Measurements from ENCODE around the gene CARTPT.

DNA sequence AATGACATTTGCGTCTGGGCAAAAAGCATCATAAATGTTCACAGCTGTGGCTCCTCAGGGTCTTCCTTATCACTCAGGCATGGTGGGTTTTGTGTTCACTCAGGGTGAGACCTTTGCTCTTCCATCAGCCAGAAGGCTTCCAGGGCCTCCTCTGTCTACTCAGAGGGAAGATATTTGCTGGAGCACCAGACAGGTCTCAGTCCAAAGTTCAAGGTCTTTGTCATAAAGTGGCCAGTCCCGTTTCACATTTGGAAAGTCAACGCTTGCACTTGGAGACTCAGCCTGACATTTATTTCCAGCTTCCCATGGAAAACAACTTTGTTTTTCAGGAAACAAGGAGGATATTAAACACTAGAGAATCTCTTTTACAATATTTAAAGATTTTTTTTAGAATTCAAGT lies 12.2 kb upstream of the CARTPT start:
- no peak for TF ChIP-seq CTCF (IDR thresholded peaks at IDR 0.05)
- TF ChIP-seq POLR2A (IDR thresholded peaks at IDR 0.05), result no peak
- no peak for TF ChIP-seq POLR2AphosphoS5 (IDR thresholded peaks at IDR 0.05)
